ENCODE measurements around the gene RHBDL3.

GRCh38 chr17:32264823-32265191 lies 825 bp upstream of the RHBDL3 start:
- TF ChIP-seq POLR2A (IDR thresholded peaks at IDR 0.05) (no peak), CTCF (IDR thresholded peaks at IDR 0.05) (no peak)
